GM23338 (cell line): ENCODE data around the gene ULK4. TPM values are rescaled to one million over a fixed set of nuclear protein-coding genes. Genes with fewer than 3 reads are reported as not detected.

Experiments
- ATAC-seq: fragments of 200-7000 bp; cut with Tn5 transposase; 3 replicates; pipeline ENCODE4 v1.9.1; 2020
- DNase-seq: peaks from one replicate; pipeline ENCODE4 v3.0.0-alpha.2; 2015; ENCODE audit warnings: low spot score
- H2AFZ ChIP-seq: fragments of 200-600 bp; sonication (generic); 2 replicates; pipeline ENCODE4 v1.8.0; 2016; ENCODE audit warnings: antibody characterized with exemption, mild to moderate bottlenecking, moderate library complexity
- H3F3A ChIP-seq: fragments of 200-600 bp; sonication (generic); replicated peaks from 2 replicates; pipeline ENCODE4 v1.8.0; 2017; ENCODE audit warnings: antibody characterized with exemption, mixed run types, low read depth
- H3K27ac ChIP-seq: fragments of 200-600 bp; sonication (generic); 2 replicates; pipeline ENCODE4 v1.6.1; 2016; ENCODE audit warnings: low read depth
- H3K27me3 ChIP-seq: fragments of 200-600 bp; sonication (generic); 2 replicates; pipeline ENCODE4 v1.8.0; 2016; ENCODE audit warnings: mild to moderate bottlenecking, mixed run types, moderate library complexity; ENCODE audit not compliant: insufficient read depth
- H3K36me3 ChIP-seq: fragments of 200-600 bp; sonication (generic); 2 replicates; pipeline ENCODE4 v1.8.0; 2016; ENCODE audit warnings: mild to moderate bottlenecking; ENCODE audit not compliant: insufficient read depth
- H3K4me1 ChIP-seq: fragments of 200-600 bp; sonication (generic); 2 replicates; pipeline ENCODE4 v1.8.0; 2016; ENCODE audit warnings: mild to moderate bottlenecking, moderate library complexity; ENCODE audit not compliant: insufficient read depth
- H3K4me2 ChIP-seq: fragments of 200-600 bp; sonication (generic); 2 replicates; pipeline ENCODE4 v1.7.1; 2017; ENCODE audit warnings: mixed run types
- H3K4me3 ChIP-seq: fragments of 200-600 bp; sonication (generic); 2 replicates; pipeline ENCODE4 v1.6.1; 2016; ENCODE audit warnings: mixed run types
- H3K79me2 ChIP-seq: fragments of 200-600 bp; sonication (generic); replicated peaks from 2 replicates; pipeline ENCODE4 v1.8.0; 2017; ENCODE audit warnings: mild to moderate bottlenecking; ENCODE audit not compliant: insufficient read depth
- H3K9me2 ChIP-seq: fragments of 200-600 bp; sonication (generic); 2 replicates; pipeline ENCODE4 v1.8.0; 2017; ENCODE audit not compliant: insufficient read depth
- H4K20me1 ChIP-seq: fragments of 200-600 bp; sonication (generic); replicated peaks from 2 replicates; pipeline ENCODE4 v1.8.0; 2017; ENCODE audit warnings: mild to moderate bottlenecking; ENCODE audit not compliant: insufficient read depth
- H3K27ac Mint-ChIP-seq: 2 replicates; pipeline ENCODE4 v1.8.0; 2020; ENCODE audit warnings: inconsistent platforms, mild to moderate bottlenecking, moderate library complexity, mixed read lengths
- H3K27me3 Mint-ChIP-seq: 3 replicates; pipeline ENCODE4 v1.8.0; 2022; ENCODE audit warnings: low read depth, mild to moderate bottlenecking, moderate library complexity, mixed read lengths, inconsistent platforms; ENCODE audit not compliant: insufficient read depth, poor library complexity
- H3K36me3 Mint-ChIP-seq: 3 replicates; pipeline ENCODE4 v1.8.0; 2021; ENCODE audit warnings: low read depth, mild to moderate bottlenecking, inconsistent platforms, moderate library complexity, mixed read lengths
- H3K4me1 Mint-ChIP-seq: 3 replicates; pipeline ENCODE4 v1.8.0; 2020; ENCODE audit warnings: mild to moderate bottlenecking, inconsistent platforms, mixed read lengths
- H3K4me3 Mint-ChIP-seq: 3 replicates; pipeline ENCODE4 v1.8.0; 2021; ENCODE audit warnings: moderate library complexity, mild to moderate bottlenecking, inconsistent platforms, mixed read lengths
- H3K9me3 Mint-ChIP-seq: 3 replicates; pipeline ENCODE4 v1.8.0; 2020; ENCODE audit warnings: moderate library complexity, mild to moderate bottlenecking, inconsistent platforms, mixed read lengths
- CREB1 ChIP-seq: fragments of 250-450 bp; sonication (Bioruptor Pico); IDR thresholded peaks from 2 replicates; pipeline ENCODE4 v1.5.0; 2020; ENCODE audit warnings: low read depth, mild to moderate bottlenecking, moderate library complexity
- EZH2 ChIP-seq: fragments of 200-600 bp; sonication (generic); IDR thresholded peaks from one replicate; pipeline ENCODE4 v1.8.0; 2017; ENCODE audit warnings: antibody characterized with exemption, mild to moderate bottlenecking, low read depth; ENCODE audit not compliant: unreplicated experiment
- EZH2phosphoT487 ChIP-seq: fragments of 200-600 bp; sonication (generic); IDR thresholded peaks from one replicate; pipeline ENCODE4 v1.8.1; 2018; ENCODE audit warnings: antibody characterized with exemption; ENCODE audit not compliant: unreplicated experiment
- JUNB ChIP-seq: IDR thresholded peaks from one replicate; pipeline ENCODE4 v1.6.1; 2016; ENCODE audit warnings: antibody characterized with exemption; ENCODE audit not compliant: unreplicated experiment
- NANOG ChIP-seq: IDR thresholded peaks from 2 replicates; pipeline ENCODE4 v1.6.1; 2016; ENCODE audit warnings: antibody characterized with exemption, borderline replicate concordance
- POLR2AphosphoS5 ChIP-seq: IDR thresholded peaks from 2 replicates; pipeline ENCODE4 v1.6.1; 2016; ENCODE audit warnings: antibody characterized with exemption, low read depth
- REST ChIP-seq: IDR thresholded peaks from one replicate; pipeline ENCODE4 v1.6.1; 2018; ENCODE audit warnings: antibody characterized with exemption; ENCODE audit not compliant: unreplicated experiment
- STAT1 ChIP-seq: IDR thresholded peaks from one replicate; pipeline ENCODE4 v1.6.1; 2016; ENCODE audit warnings: antibody characterized with exemption; ENCODE audit not compliant: unreplicated experiment
- ZNF114 ChIP-seq: fragments of 250-450 bp; sonication (Bioruptor Pico); IDR thresholded peaks from 2 replicates; pipeline ENCODE4 v1.5.0; 2020; ENCODE audit warnings: mild to moderate bottlenecking, moderate library complexity
- ZNF331 ChIP-seq: fragments of 250-450 bp; sonication (Bioruptor Pico); IDR thresholded peaks from 2 replicates; pipeline ENCODE4 v1.5.0; 2020; ENCODE audit warnings: low read depth, mild to moderate bottlenecking, moderate library complexity
- polyA plus RNA-seq: library from polyadenylated mRNA; unstranded; fragments of >200 nt; fragmentation: Nextera tagmentation; extraction: Ambion mirVana; gene quantifications from 2 replicates; pipeline ENCODE4 v1.2.1, GENCODE V29; 2016
- total RNA-seq: library from RNA; depleted of rRNA; stranded (reverse); fragments of >200 nt; shearing (Covaris generic); gene quantifications from 2 replicates; pipeline ENCODE4 v1.2.3, GENCODE V29; 2014
- TF ChIP-seq, protein P1 (sequence below), 2 experiments: fragments of 200-600 bp in 1 of 2; sonication (generic) in 1 of 2; conservative IDR thresholded peaks; 2 replicates each; pipeline versions ENCODE4 v1.5.1 to v1.6.1; 2016 to 2017; ENCODE audit warnings: antibody characterized with exemption in 2 of 2, low read depth in 2 of 2, mild to moderate bottlenecking in 2 of 2, moderate library complexity in 1 of 2
- TF ChIP-seq, protein P2 (sequence below): IDR thresholded peaks from 2 replicates; pipeline ENCODE4 v1.6.1; 2016; ENCODE audit warnings: antibody characterized with exemption
- TF ChIP-seq, protein P3 (sequence below): fragments of 250-450 bp; sonication (Bioruptor Pico); IDR thresholded peaks from 2 replicates; pipeline ENCODE4 v1.5.0; 2020; ENCODE audit warnings: mild to moderate bottlenecking, moderate library complexity

The ULK4 gene
- total and polyA plus RNA-seq, 2 experiments from 2014 or later, result 20.8 to 41.4 TPM

DNA sequence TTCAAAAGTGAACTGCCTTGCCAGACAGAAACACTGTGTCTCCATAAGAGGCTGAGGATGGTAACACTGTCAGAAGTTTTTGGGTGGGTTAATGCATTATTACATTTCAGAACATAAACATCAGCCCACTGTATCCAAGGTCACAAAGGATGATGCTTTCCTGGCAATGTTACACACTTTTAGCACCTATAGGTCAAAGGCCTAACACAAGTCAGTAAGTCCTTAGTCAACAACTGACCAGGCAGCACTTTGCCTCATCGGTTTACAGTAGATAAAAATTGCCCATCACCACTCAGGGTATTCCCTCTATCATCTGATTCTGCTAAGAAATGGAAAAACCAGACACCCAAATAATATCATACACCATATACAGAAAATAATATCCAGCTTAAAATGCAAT lies 664.2 kb downstream of the ULK4 start:
- no peak for DNase-seq
- H4K20me1 ChIP-seq, result no peaks in the 10 kb centered on the region
- no peaks in the 10 kb centered on the region for H3F3A ChIP-seq
- no peaks in the 10 kb centered on the region for H3K79me2 ChIP-seq
- H3K36me3 ChIP-seq, result no peaks in the 10 kb centered on the region
- no peaks in the 10 kb centered on the region for H3K36me3 Mint-ChIP-seq
- no peak for ATAC-seq
- H3K27ac ChIP-seq, result no peak overlapping the region
- H3K4me1 Mint-ChIP-seq, result no peaks in the 10 kb centered on the region; the same call in 2 of the 3 replicates
- TF ChIP-seq EZH2phosphoT487 (no peak), NANOG (no peak), CREB1 (no peak), ZNF114 (no peak), ZNF331 (CRISPR knock-in tag) (no peak), EZH2 (no peak), POLR2AphosphoS5 (no peak), JUNB (no peak), REST (no peak), STAT1 (no peak)
- TF ChIP-seq, protein P1, sequence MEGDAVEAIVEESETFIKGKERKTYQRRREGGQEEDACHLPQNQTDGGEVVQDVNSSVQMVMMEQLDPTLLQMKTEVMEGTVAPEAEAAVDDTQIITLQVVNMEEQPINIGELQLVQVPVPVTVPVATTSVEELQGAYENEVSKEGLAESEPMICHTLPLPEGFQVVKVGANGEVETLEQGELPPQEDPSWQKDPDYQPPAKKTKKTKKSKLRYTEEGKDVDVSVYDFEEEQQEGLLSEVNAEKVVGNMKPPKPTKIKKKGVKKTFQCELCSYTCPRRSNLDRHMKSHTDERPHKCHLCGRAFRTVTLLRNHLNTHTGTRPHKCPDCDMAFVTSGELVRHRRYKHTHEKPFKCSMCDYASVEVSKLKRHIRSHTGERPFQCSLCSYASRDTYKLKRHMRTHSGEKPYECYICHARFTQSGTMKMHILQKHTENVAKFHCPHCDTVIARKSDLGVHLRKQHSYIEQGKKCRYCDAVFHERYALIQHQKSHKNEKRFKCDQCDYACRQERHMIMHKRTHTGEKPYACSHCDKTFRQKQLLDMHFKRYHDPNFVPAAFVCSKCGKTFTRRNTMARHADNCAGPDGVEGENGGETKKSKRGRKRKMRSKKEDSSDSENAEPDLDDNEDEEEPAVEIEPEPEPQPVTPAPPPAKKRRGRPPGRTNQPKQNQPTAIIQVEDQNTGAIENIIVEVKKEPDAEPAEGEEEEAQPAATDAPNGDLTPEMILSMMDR (conservative IDR thresholded peaks at IDR 0.05; ENCODE audit: low read depth in 2 of 2), result no peak
- TF ChIP-seq, protein P2, sequence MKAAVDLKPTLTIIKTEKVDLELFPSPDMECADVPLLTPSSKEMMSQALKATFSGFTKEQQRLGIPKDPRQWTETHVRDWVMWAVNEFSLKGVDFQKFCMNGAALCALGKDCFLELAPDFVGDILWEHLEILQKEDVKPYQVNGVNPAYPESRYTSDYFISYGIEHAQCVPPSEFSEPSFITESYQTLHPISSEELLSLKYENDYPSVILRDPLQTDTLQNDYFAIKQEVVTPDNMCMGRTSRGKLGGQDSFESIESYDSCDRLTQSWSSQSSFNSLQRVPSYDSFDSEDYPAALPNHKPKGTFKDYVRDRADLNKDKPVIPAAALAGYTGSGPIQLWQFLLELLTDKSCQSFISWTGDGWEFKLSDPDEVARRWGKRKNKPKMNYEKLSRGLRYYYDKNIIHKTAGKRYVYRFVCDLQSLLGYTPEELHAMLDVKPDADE, result no peak
- TF ChIP-seq, protein P3, sequence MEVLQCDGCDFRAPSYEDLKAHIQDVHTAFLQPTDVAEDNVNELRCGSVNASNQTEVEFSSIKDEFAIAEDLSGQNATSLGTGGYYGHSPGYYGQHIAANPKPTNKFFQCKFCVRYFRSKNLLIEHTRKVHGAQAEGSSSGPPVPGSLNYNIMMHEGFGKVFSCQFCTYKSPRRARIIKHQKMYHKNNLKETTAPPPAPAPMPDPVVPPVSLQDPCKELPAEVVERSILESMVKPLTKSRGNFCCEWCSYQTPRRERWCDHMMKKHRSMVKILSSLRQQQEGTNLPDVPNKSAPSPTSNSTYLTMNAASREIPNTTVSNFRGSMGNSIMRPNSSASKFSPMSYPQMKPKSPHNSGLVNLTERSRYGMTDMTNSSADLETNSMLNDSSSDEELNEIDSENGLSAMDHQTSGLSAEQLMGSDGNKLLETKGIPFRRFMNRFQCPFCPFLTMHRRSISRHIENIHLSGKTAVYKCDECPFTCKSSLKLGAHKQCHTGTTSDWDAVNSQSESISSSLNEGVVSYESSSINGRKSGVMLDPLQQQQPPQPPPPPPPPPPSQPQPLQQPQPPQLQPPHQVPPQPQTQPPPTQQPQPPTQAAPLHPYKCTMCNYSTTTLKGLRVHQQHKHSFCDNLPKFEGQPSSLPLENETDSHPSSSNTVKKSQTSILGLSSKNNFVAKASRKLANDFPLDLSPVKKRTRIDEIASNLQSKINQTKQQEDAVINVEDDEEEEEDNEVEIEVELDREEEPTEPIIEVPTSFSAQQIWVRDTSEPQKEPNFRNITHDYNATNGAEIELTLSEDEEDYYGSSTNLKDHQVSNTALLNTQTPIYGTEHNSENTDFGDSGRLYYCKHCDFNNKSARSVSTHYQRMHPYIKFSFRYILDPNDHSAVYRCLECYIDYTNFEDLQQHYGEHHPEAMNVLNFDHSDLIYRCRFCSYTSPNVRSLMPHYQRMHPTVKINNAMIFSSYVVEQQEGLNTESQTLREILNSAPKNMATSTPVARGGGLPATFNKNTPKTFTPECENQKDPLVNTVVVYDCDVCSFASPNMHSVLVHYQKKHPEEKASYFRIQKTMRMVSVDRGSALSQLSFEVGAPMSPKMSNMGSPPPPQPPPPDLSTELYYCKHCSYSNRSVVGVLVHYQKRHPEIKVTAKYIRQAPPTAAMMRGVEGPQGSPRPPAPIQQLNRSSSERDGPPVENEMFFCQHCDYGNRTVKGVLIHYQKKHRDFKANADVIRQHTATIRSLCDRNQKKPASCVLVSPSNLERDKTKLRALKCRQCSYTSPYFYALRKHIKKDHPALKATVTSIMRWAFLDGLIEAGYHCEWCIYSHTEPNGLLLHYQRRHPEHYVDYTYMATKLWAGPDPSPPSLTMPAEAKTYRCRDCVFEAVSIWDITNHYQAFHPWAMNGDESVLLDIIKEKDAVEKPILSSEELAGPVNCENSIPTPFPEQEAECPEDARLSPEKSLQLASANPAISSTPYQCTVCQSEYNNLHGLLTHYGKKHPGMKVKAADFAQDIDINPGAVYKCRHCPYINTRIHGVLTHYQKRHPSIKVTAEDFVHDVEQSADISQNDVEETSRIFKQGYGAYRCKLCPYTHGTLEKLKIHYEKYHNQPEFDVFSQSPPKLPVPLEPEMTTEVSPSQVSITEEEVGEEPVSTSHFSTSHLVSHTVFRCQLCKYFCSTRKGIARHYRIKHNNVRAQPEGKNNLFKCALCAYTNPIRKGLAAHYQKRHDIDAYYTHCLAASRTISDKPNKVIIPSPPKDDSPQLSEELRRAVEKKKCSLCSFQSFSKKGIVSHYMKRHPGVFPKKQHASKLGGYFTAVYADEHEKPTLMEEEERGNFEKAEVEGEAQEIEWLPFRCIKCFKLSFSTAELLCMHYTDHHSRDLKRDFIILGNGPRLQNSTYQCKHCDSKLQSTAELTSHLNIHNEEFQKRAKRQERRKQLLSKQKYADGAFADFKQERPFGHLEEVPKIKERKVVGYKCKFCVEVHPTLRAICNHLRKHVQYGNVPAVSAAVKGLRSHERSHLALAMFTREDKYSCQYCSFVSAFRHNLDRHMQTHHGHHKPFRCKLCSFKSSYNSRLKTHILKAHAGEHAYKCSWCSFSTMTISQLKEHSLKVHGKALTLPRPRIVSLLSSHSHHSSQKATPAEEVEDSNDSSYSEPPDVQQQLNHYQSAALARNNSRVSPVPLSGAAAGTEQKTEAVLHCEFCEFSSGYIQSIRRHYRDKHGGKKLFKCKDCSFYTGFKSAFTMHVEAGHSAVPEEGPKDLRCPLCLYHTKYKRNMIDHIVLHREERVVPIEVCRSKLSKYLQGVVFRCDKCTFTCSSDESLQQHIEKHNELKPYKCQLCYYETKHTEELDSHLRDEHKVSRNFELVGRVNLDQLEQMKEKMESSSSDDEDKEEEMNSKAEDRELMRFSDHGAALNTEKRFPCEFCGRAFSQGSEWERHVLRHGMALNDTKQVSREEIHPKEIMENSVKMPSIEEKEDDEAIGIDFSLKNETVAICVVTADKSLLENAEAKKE (CRISPR knock-in tag), result no peak
- no peaks in the 10 kb centered on the region for H3K4me1 ChIP-seq
- no peaks in the 10 kb centered on the region for H3K9me3 Mint-ChIP-seq
- H3K4me2 ChIP-seq, result no peak overlapping the region
- no peaks in the 10 kb centered on the region for H3K27me3 ChIP-seq
- H3K27me3 Mint-ChIP-seq, result no peaks in the 10 kb centered on the region
- H3K4me3 ChIP-seq, result no peak overlapping the region
- H3K4me3 Mint-ChIP-seq, result no peak overlapping the region
- no peak overlapping the region for H3K27ac Mint-ChIP-seq
- peaks cover 3% of the 10 kb centered on the region; the same call in 1 of the 2 replicates for H3K9me2 ChIP-seq
- no peak overlapping the region for H2AFZ ChIP-seq
